Measurements from ENCODE around the gene KRTAP12-2.

Gene KRTAP12-2

DNA sequence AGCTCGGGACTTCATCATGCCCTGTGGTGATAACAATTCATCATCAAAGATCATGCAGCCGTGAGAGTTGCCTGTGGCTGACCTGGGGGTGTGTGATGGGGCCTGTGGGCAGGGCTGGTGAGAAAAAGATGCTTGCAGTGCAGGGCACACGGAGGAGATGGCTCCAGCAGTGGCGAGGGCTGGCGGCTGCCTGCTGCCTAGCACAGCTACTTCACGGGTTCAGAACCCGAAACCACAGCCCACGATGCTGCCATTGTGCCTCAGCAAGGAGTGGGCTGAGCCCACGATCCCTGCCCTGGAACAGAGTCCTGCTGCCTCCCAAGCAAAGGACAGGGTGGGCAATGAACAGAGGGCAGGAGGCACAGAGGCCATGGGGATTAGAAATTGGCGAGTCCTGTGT is 40.5 kb downstream of the KRTAP12-2 start:
- no peak for DNase-seq (ENCODE audit: low spot score)
- H3K27ac ChIP-seq, result no peak overlapping the region
- no peak for TF ChIP-seq CTCF (conservative IDR thresholded peaks at IDR 0.05; ENCODE audit: low read depth)
- ChIA-PET CTCF (no interaction called here), POLR2A (ENCODE audit: low non-redundant PET) (no interaction called here)

DNA sequence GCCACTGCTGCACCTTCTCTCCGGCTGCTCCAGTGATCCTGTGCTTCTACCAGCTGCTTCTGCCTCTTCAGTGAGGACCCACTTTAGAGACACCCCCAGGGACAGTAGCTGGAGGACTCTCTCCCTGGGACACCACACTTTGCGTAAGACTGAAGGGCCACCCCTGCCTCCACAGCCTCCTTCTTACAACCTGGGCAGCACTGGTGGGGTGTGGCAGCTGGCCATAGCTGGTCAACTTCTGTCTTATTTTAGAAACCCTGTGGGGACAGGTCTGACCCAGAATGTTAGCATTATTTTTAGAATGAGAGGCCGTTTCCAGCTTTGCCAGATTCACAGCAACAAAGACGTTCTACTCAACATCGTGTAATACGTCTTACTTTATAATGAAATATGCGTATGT is 41.0 kb downstream of the KRTAP12-2 start:
- no peak overlapping the region for H3K27ac ChIP-seq
- ChIA-PET POLR2A (ENCODE audit: low non-redundant PET) (no interaction called here), CTCF (no interaction called here)
- DNase-seq (ENCODE audit: low spot score), result no peak
- TF ChIP-seq CTCF (conservative IDR thresholded peaks at IDR 0.05; ENCODE audit: low read depth), result no peak

GRCh38 chr21:44623575-44623974 is 43.2 kb downstream of the KRTAP12-2 start:
- POLR2A ChIA-PET (ENCODE audit: low non-redundant PET), result no interaction called here
- no peak for TF ChIP-seq CTCF (conservative IDR thresholded peaks at IDR 0.05; ENCODE audit: low read depth)

DNA sequence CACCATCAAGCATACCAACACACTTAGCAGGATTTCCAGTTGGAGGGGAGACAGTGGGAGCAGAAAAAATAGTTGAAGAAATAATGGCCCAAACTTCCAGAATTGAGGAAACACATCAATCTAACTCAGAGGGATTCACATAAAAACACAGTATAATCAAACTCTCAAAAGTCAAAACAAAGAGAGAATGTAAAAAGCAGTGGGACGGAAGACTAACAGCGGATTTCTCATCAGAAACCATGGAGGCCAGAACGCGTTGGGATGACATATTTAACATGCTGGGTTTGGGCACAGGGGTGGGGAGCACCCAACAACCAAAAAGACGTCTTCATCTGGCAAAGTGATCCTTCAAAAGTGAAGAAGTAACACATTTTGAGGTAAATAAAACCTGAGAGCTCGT is 46.8 kb downstream of the KRTAP12-2 start:
- no peak overlapping the region for H3K27ac ChIP-seq
- ChIA-PET CTCF (no interaction called here), POLR2A (ENCODE audit: low non-redundant PET) (no interaction called here)
- no peak for DNase-seq (ENCODE audit: low spot score)
- no peak for TF ChIP-seq CTCF (conservative IDR thresholded peaks at IDR 0.05; ENCODE audit: low read depth)

More at GRCh38 chr21:44623575-44623974, 43.2 kb downstream of the KRTAP12-2 start:
- CTCF ChIA-PET, result no interaction called here
- H3K27ac ChIP-seq, result no peak overlapping the region
- DNase-seq (ENCODE audit: low spot score), result no peak

DNA sequence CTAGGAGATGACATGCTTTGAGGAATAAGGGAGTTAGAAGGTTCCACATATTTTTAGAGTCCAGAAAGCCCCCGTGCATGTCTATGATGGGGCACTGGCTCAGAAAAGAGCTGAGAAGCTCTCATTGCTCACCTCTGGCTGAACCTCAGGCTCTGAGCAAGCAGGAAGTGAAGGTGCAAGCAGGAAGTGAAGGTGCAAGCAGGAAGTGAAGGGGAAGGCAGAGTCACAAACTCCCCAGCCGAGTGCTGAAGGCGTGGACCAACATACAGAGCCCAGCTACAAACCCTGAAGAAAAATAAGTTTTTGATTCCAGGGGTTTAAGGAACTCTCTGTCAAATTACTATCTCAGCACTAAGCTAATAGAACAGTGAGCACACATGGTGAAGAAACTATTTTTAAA is 47.8 kb downstream of the KRTAP12-2 start:
- POLR2A ChIA-PET (ENCODE audit: low non-redundant PET), result no interaction called here
- CTCF ChIA-PET, result interaction anchor here (1.0 kb wide), 1 partner anchor 174 kb away, joined by 4 read pairs; no protein-coding TSS in a partner anchor
- TF ChIP-seq CTCF (conservative IDR thresholded peaks at IDR 0.05; ENCODE audit: low read depth), result no peak
- no peak for DNase-seq (ENCODE audit: low spot score)
- no peak overlapping the region for H3K27ac ChIP-seq

GRCh38 chr21:44618504-44618903 is 48.2 kb downstream of the KRTAP12-2 start:
- no peak for DNase-seq (ENCODE audit: low spot score)
- ChIA-PET POLR2A (ENCODE audit: low non-redundant PET) (no interaction called here), CTCF (interaction anchor here (0.6 to 1.0 kb wide), 2 partner anchors 21 to 175 kb away, joined by 4 to 10 read pairs; no protein-coding TSS in a partner anchor)
- H3K27ac ChIP-seq, result no peak overlapping the region
- TF ChIP-seq CTCF (conservative IDR thresholded peaks at IDR 0.05; ENCODE audit: low read depth), result no peak

DNA sequence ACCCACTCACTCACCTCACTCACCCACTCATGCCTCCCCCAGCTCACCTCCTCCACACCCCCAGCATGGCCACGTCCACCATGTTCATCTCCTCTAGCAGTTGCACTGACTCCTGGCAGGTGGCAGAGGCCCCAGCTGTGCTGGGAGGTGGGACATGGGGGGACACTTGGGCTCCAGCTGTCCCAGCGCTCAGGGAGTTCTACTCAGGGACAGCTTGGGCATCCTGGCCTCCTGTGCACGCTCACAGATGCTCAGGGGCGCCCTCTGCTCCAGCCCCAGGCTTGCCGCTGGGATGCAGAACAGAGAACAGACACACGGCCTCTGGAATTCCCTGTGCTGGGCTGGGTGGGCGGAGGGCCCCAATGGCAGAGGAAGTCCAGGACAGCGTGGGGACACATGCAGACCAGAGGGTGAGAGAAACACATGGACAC is 49.6 kb downstream of the KRTAP12-2 start:
- no peak overlapping the region for H3K27ac ChIP-seq
- CTCF ChIA-PET, result interaction anchor here (0.6 to 0.7 kb wide), 2 partner anchors 26 to 908 kb away, joined by 3 to 7 read pairs; no protein-coding TSS in a partner anchor
- POLR2A ChIA-PET (ENCODE audit: low non-redundant PET), result no interaction called here
- no peak for TF ChIP-seq CTCF (conservative IDR thresholded peaks at IDR 0.05; ENCODE audit: low read depth)
- no peak for DNase-seq (ENCODE audit: low spot score)
